IMR-90 (cell line): Measurements from ENCODE around the gene ZNF488.

ENCODE experiments used
- BHLHE40 ChIP-seq: fragments of 150-350 bp; IDR thresholded peaks from 2 replicates; pipeline ENCODE4 v1.6.1; 2016; ENCODE audit warnings: mild to moderate bottlenecking, low read depth, low read length
- CTCF ChIP-seq: conservative IDR thresholded peaks from 2 replicates; pipeline ENCODE4 v1.5.1; 2012; ENCODE audit warnings: mild to moderate bottlenecking, low read depth, low read length, improper control_type of control experiment
- ELK1 ChIP-seq: fragments of 150-350 bp; IDR thresholded peaks from 2 replicates; pipeline ENCODE4 v1.6.1; 2016; ENCODE audit warnings: low read depth, mild to moderate bottlenecking, low read length, moderate library complexity, borderline replicate concordance
- RCOR1 ChIP-seq: IDR thresholded peaks from 2 replicates; pipeline ENCODE4 v1.6.1; 2012; ENCODE audit warnings: mild to moderate bottlenecking, low read length, improper control_type of control experiment; ENCODE audit not compliant: insufficient replicate concordance
- TF ChIP-seq, protein P1 (sequence below): fragments of 150-350 bp; IDR thresholded peaks from 2 replicates; pipeline ENCODE4 v1.6.1; 2017; ENCODE audit warnings: mild to moderate bottlenecking, antibody characterized with exemption, low read length, low read depth

DNA sequence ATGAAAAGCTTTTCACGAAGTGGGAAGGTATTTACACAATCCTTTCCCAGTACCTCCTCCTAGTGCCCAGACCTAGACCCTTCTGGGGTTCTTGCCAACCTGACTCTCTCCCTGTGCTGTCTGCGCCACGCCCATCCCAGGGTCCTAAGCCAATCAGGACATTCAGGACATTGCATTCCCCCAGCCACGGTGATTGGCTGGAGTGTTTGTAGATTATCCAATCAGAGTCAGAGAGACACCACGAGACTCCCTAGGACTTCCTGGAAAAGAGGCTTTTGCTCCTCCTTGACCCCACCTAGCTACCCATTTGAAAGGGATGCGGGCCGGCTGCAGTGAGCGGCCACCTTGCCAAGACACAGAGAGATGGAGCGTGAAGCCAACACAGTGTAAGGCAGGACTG lies 65.4 kb downstream of the ZNF488 start:
- TF ChIP-seq CTCF: no peak
- TF ChIP-seq RCOR1: no peak
- no peak for TF ChIP-seq BHLHE40
- TF ChIP-seq, protein P1, sequence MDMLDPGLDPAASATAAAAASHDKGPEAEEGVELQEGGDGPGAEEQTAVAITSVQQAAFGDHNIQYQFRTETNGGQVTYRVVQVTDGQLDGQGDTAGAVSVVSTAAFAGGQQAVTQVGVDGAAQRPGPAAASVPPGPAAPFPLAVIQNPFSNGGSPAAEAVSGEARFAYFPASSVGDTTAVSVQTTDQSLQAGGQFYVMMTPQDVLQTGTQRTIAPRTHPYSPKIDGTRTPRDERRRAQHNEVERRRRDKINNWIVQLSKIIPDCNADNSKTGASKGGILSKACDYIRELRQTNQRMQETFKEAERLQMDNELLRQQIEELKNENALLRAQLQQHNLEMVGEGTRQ: no peak
- no peak for TF ChIP-seq ELK1
